Upper lobe of left lung (tissue), 4 donors: ENCODE data around the gene R3HDM1.

Experiments used
- POLR2A ChIP-seq, 4 donors: fragments of 450-650 bp; IDR thresholded peaks; one replicate each; pipeline ENCODE4 v1.5.1; 2016 to 2017; ENCODE audit warnings: antibody characterized with exemption in 4 of 4, mild to moderate bottlenecking in 2 of 4
- TF ChIP-seq, protein P1 (sequence below), 6 experiments: fragments of 450-650 bp in 4 of 6; fragments of 200-600 bp in 2 of 6; sonication (generic) in 2 of 6; IDR thresholded peaks; one replicate each; pipeline ENCODE4 v1.5.1; 2016 to 2019; ENCODE audit warnings: antibody characterized with exemption in 6 of 6

DNA sequence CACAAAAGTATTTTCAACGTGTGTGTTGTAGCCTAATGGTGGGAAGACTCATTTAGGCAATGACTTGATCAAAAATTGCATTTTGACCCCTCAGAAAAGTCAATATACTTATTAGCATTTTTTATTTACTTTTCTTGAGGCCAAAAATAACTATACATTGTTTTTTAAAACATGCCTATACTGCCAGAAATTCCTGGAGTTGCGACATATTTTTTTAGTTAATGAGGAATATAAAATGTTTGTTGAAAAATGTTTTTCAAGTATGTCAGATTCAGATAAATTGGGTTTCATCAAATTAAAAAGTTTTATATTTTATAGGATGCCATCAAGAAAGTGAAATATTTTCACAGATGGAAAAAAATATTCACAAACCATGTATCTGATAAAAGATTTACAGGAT lies 39.6 kb downstream of the R3HDM1 start:
- no peak for TF ChIP-seq POLR2A (IDR thresholded peaks at IDR 0.05)
- TF ChIP-seq, protein P1, sequence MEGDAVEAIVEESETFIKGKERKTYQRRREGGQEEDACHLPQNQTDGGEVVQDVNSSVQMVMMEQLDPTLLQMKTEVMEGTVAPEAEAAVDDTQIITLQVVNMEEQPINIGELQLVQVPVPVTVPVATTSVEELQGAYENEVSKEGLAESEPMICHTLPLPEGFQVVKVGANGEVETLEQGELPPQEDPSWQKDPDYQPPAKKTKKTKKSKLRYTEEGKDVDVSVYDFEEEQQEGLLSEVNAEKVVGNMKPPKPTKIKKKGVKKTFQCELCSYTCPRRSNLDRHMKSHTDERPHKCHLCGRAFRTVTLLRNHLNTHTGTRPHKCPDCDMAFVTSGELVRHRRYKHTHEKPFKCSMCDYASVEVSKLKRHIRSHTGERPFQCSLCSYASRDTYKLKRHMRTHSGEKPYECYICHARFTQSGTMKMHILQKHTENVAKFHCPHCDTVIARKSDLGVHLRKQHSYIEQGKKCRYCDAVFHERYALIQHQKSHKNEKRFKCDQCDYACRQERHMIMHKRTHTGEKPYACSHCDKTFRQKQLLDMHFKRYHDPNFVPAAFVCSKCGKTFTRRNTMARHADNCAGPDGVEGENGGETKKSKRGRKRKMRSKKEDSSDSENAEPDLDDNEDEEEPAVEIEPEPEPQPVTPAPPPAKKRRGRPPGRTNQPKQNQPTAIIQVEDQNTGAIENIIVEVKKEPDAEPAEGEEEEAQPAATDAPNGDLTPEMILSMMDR (IDR thresholded peaks at IDR 0.05), result no peak
